Tibial nerve (tissue), 3 donors: ENCODE measurements around the gene PTH1R.

Experiments used
- POLR2A ChIP-seq, 2 donors: fragments of 450-650 bp; IDR thresholded peaks; one replicate each; pipeline ENCODE4 v1.6.1; 2017; ENCODE audit warnings: antibody characterized with exemption in 2 of 2, mild to moderate bottlenecking in 2 of 2, moderate library complexity in 2 of 2
- TF ChIP-seq, protein P1 (sequence below), 5 experiments: fragments of 200-600 bp in 3 of 5; fragments of 450-650 bp in 2 of 5; sonication (generic) in 3 of 5; IDR thresholded peaks; one replicate each; pipeline ENCODE4 v1.5.1; 2016 to 2019; ENCODE audit warnings: antibody characterized with exemption in 5 of 5, mild to moderate bottlenecking in 3 of 5, moderate library complexity in 2 of 5

DNA sequence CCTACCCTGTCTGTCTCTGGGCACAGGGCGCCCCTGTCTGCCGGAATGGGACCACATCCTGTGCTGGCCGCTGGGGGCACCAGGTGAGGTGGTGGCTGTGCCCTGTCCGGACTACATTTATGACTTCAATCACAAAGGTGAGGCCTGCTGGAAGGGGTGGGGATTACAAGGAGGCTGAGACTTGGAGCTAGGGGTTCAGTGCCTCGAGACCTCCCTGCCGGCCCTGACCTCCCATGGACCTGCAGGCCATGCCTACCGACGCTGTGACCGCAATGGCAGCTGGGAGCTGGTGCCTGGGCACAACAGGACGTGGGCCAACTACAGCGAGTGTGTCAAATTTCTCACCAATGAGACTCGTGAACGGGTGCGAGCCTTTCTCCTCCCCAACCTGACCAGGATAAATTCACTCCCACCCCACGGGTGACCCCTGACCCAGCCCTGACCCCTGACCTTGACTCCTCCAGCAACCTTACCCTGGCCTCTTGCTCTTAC, 20.4 kb downstream of the PTH1R start:
- TF ChIP-seq, protein P1, sequence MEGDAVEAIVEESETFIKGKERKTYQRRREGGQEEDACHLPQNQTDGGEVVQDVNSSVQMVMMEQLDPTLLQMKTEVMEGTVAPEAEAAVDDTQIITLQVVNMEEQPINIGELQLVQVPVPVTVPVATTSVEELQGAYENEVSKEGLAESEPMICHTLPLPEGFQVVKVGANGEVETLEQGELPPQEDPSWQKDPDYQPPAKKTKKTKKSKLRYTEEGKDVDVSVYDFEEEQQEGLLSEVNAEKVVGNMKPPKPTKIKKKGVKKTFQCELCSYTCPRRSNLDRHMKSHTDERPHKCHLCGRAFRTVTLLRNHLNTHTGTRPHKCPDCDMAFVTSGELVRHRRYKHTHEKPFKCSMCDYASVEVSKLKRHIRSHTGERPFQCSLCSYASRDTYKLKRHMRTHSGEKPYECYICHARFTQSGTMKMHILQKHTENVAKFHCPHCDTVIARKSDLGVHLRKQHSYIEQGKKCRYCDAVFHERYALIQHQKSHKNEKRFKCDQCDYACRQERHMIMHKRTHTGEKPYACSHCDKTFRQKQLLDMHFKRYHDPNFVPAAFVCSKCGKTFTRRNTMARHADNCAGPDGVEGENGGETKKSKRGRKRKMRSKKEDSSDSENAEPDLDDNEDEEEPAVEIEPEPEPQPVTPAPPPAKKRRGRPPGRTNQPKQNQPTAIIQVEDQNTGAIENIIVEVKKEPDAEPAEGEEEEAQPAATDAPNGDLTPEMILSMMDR (IDR thresholded peaks at IDR 0.05), result no peak
- TF ChIP-seq POLR2A (IDR thresholded peaks at IDR 0.05), result no peak
